Stimulated activated CD4-positive, alpha-beta T cell treated with anti-CD3 and anti-CD28 coated beads, Interleukin-15, amount 100 ng/mL, for 48 hours (primary cell): ENCODE data around the gene TRIM29.
"Not testable (repeated sequence)": the region's sequence is repeated elsewhere in the genome, so short reads cannot be mapped to it uniquely, and the experiment has no call there.

ENCODE experiments used
- DNase-seq, 2 donors: peaks; one replicate each; pipeline ENCODE4 v3.0.0-alpha.2; 2020; ENCODE audit warnings: low read depth in 2 of 2

TRIM29 gene, protein sequence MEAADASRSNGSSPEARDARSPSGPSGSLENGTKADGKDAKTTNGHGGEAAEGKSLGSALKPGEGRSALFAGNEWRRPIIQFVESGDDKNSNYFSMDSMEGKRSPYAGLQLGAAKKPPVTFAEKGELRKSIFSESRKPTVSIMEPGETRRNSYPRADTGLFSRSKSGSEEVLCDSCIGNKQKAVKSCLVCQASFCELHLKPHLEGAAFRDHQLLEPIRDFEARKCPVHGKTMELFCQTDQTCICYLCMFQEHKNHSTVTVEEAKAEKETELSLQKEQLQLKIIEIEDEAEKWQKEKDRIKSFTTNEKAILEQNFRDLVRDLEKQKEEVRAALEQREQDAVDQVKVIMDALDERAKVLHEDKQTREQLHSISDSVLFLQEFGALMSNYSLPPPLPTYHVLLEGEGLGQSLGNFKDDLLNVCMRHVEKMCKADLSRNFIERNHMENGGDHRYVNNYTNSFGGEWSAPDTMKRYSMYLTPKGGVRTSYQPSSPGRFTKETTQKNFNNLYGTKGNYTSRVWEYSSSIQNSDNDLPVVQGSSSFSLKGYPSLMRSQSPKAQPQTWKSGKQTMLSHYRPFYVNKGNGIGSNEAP

DNA sequence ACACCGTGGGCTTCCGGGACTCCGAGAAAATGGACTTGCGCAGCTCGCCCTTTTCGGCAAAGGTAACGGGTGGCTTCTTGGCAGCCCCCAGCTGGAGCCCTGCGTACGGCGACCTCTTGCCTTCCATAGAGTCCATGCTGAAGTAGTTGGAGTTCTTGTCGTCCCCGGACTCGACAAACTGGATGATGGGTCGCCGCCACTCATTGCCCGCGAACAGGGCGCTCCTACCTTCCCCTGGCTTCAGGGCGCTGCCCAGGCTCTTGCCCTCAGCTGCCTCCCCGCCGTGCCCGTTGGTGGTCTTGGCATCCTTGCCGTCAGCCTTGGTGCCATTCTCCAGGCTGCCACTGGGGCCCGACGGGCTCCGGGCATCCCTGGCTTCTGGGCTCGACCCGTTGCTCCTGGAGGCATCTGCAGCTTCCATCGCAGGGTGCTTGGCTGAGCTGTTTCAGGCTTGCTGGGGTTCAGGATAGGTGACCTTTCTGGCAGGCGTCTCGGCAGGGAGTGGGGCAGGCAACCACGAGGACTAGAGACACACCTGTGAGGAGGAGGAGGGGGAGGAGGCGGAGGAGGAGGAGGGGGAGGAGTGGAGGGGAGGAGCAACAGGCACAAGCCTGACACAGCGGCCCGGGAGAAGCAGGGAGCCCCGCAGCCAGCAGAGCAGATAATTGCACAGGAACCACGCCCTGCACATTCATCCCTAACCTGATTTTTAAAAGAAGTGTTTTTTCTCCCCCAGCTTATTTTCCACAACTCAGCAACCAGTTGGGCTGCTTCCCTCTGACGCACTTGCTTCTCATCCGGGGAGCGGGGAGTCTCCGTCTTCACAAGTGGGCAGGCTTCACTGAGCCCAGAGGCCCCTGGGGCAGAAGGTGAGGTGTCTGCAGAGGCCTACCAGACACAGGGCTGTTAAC lies at the start of gene TRIM29:
TRIM29 (minus strand) TSS at position 503 of the 911 bp plus-strand sequence; CDS start at position 421, 82 bp downstream.
- no peak for DNase-seq

DNA sequence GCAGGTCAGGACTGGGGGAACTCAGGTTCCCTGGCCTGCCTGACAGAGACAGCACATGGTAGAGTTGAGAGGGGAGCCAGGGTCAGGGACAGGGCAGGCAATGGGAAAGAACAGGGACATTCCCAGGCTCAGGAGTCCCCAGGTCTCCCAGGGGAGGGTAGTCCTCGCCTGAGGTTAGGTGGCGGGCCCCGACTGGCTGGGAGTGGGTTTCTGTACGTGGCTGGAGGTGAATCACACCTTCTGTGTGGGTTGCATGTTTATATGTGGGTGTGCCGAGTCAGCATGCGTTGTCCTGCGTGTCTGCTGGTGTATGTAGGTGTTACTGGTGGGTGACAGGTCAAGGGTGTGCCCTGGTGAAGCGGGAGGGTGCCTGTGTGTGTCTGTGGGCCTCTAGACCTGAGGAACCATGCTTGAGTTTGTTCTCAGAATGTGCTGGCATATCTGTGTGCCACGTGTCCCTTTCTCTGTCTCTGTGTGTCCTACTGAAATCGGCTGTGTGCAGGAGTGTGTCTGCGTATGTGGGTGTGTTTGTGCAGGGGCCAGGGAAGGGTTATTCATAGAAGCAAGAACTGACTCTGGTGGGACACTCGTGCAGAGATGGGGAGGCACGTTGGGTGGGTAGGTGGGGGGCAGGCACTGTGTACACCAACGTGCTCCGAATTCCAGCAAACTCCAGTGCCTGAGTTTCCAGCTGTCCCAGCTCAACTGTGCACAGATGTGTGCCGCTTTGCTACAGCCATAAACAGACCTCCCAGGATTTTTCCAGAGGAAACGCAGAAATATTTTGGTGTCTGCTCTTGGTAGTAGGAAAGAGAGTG lies 49.1 kb upstream of the TRIM29 start:
- DNase-seq, result peak in 1 of 2 donors; percentile 10

DNA sequence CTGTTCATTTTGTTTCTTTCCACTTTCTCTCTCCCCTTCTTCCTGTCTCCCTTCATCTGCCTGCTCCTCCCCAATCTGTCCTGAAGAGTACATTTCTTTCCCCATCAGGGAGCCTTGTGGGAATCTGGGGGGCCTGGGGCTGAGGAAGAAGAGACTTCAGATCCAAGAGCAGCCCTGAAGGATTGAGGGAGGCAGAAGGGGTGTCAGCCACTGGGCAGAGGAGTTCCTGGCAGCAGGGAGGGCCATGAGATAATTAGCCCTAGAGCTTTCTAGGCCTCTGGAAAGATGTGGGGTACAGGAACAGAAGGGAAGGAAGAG lies 48.5 kb upstream of the TRIM29 start:
- DNase-seq, result no peak

DNA sequence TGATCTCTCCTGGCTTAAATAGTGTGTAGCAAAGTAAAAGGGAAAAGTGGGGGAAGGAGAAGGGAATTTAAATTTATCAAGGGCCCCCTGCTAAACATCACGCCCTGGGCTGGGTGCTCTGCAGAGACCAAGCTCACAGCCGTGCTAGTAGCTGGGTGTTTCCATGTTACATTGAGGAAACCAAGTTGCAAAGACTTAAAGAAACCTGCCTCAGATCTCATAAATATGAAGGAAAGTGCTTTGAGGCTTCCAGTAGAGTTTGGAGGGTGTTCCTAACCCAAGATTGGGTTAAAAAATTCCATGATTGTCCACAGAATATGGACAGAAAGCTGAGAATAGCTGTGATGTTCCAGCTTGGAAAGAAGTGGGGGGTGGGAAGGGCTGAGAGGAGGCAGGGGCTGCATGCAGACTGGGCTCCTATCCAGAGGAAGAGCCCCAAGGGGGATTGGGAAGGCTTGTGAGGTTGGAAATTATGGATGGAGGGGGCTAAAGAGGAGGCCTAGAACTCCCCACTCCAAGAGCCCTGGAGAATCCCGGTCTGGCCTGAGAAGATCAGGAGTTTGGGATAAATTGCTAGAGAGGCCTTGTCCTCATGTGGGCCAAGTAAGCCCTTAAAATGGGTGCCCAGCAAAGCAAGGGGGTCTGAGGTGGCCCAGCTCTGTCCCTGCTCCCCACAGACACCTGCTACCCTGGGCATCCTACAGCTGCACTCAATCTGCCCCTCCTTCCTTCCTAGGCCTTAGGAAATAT lies 48.0 kb upstream of the TRIM29 start:
- no peak for DNase-seq

DNA sequence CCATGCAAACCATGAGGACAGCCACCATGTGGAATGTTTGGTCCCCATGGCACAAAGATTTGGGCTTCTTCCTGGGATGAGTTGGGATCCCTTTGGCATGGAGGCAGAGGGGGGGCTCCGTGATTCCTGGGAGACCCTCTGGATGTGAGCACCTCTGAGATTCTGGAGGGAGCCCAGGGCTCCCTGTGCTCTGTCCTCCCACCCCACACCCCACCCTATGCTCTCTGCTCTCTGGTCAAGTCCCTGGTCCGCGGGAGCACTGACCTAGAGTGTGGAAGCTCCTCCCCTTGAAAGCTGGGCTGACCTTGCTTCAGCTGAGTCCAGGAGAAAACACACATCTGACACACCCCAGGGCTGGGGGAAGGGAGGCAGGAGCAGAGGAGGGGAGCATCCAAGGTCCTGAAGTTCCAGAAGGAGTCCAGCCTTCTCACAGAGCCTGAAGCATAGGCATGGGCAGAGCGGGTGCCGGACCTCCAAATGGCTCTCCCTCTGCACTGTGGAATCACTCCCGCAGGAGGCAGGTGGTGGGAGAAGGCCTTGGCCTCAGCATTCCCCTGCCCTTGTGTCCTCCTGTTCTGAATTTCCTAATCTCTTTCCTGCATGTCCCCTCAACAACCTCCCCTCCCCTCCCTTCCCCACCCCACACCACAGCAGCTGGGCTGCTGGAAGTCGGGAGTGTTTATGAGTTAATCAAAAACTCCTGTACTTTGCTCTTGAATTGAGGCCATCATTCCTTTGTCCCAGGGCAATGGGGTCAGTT lies 47.2 kb upstream of the TRIM29 start:
- no peak for DNase-seq

DNA sequence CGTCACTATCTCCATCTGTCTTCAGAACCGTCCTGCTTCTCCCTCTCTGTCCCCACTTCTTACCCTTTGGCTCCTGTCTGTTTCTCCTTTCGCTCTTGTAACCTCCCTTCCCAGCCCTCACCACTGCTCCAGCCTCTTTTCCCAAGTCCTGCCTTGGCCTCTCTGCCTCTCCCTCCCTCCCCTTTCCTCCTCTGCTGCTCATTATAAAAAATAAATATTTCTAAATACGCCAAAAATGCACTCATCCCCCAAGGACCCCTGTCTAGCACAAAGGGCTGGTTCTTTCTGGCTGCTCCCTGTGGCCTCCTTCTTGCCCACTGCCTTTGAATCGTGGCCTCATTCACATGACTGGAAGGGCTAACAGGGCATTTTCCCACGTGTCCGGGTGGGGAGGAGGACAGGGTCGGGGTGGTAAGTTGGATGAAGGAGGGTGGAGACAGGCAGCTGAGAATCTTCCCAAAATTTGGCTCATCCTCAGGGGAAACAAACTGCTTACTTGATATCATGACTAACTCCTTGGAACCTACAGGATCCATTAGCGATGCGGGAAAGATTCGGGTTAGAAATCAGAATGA lies 46.5 kb upstream of the TRIM29 start:
- no peak for DNase-seq

DNA sequence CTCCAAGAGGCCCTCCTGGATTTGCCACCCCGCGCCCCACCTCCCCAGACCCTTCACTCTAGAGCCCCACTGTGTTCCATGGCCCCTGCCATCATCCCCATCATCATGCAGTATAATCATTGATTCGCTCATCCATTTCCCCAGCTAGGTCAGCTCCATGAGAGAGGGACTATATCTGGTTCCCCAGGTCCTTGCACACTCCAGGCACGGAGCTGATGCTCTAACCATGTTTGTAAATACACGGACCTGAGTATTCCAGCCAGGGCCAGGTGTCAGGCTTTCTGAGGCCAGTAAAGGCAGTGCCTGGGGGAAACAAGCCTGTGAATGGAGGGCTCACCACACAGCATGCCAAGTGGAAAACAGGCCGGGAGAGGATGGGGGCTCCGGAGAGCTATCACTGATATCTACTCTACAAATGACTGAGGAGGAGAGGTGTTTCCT lies 45.8 kb upstream of the TRIM29 start:
- DNase-seq, result no peak

DNA sequence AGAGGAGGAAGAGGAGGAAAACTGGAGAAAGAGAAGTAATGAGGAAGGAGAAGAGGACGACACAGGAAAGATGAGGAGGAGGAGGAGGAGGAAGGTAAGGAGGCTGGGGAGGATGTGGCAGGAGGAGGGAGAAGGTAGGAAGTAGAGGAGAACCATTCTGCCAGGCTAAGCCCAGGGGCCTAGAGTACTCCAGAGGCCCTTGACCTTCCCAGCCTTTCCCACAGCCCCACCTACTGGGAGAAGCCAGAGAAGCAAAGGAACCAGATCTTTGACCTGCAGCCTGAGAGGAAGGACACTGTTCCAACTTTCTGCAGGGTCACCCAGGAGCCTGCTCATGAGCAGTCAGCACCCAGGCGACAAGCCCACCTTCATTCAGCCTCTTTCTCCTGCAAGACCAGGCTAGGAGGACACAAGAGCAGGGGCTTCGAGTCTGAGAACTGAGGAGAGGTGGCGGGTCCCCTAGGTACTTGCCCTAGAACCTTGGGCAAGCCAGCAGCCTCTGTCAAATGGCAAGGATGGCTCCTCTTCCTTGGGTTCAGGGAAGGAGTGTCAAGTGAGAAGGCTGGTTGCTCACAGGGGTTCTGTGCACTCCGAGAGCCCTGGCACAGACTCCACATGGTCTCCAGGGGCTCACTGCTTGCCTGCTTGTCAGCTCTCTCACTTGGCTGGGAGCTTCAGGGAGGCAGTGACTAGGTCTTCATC lies 45.0 kb upstream of the TRIM29 start:
- DNase-seq, result no peak

DNA sequence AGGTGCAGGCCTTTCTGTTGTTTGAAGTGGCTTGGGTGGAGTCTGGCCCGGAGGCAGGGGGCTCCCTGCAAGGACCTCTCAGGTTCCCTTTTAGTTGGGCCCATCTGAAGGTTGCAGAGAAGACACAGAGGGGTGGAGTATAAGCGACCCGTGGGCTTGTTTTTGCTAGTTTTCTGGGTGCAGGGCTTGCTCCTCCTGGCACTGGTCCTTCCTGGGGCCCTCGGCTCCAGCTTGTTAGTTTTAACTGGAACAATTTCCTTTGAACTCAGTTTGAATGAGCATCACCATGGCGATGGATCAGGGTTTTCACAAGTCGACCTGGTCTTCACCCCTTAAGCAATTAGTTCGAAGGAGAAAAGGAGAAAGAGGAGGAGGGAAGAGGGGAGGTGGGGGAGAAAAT lies 44.5 kb upstream of the TRIM29 start:
- DNase-seq, result no peak

DNA sequence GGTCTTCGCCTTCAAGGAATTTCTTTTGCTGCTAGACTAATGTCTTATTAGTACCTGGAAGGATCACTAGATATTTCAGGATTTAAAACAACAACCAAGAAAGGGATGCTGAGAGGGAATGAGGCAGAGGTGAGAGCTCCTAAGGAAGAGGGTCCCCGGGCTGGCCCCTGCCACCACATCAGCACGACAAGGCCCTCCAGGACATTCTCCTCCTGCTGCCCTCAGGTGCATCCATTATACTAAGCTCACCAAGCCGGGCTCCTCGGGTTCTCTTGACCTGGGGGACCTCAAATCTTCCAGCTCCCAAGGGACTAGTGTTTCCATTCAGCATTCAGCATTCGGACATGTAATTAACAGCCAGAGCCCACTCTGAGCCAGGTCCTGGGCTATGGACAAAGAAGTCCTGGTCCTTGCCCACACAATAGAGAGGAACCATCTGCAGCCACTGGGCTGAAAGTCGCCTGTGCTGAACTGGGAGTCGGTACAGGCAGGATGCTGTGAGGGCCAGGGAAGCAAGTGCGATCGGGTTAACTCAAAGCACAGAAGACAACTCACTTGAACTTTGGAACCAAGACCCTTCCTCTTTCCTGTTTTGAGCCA lies 43.6 kb upstream of the TRIM29 start:
- DNase-seq, result no peak

DNA sequence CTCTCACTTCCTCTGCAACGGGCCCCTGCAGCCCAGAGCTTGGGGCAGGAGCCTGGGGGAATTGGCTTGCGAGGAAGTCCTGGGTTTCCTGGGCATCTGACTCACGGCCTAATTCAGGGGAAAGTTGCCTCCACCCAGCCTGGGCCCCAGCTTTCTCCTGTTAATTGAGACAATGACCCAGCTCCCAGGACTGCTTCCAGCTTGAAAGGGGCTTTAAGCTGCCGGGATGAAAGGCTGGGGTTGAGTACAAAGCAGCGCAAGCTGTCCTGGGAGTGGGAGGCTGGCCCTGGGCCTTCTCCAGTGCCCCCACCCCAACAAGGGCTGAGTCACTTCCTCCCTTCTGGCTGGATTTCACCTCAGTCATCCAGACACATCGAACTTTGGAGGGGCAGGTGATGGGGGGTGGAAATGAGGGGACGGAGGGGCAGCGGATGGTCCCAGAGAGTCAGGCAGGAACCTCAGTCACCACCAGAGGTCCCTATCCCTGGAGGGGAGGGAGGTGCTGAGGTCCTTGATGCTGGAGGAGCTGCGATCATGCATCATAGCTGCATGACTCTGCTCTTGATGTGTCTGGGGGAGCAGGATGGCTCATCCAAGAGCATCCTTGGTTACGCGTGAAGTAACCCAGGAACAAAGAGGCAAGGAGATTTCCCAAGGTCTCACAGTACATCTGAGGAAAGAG lies 42.8 kb upstream of the TRIM29 start:
- DNase-seq, result no peak

DNA sequence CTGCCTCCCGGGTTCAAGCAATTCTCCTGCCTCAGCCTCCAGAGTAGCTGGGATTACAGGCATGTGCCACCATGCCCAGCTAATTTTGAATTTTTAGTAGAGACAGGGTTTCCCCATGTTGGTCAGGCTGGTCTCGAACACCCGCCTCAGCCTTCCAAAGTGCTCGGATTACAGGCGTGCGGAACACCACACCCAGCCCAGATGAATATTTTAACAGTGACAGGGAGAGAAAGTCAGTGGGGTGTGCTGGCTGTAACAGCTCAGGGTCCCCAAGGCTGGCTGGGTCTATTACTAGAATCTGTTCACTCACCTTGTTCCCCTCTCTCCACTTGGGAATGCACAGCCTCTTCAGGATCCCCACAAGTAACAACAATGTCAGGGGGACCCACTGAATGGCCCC lies 42.1 kb upstream of the TRIM29 start:
- DNase-seq, result not testable (repeated sequence)

DNA sequence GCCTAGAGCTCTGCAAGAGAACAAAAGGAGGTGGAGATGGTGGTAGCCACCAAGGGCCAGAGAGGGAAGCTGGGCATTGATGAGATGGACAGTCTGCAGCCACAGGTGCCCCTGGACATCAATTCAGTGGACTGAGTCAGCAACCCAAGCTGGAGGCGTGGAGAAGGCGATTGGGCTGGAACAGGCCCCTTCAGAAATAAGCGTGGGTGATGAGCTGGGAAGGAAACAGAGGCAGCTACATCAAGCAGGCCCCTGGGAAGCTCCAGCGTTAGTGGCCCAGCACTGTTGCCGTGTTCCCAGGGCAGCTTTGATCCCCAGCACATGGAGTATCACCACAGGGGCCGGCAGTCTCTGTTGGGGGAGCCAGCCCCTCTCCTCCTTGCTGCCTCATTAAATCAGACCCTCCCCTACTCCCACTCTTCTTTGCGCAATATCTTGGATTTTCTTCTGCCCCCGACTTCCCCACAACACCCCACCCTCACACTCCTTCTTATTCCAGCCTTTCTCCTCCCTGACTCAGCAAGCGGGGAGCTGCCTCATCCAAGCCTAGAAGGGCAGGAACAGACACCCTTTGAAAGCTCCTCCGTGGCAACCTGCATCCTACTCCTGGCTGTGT lies 41.3 kb upstream of the TRIM29 start:
- DNase-seq, result no peak

DNA sequence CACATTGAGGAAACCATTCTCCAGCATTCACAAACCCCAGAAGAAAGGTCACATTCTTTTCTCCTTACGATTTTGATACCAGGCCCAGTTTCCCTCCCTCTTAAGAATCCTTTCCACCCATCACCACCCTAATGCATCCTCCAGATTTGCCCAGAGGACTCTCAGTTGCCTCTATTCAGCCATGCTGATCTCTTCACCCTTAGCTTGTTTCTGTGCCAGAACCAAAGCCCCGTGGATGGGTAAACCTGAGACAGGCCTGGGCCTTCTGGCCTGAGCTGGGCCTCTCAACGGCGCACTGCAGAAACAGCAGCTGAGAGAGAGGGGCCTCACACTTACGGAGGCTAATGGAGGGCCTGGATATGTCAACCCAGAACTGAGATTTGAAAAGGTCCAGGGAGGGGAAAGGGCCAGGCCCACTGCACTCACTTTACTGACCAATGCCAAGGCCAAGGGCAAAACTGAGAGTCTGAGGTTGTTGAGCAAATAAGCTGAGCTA lies 40.7 kb upstream of the TRIM29 start:
- DNase-seq, result no peak

DNA sequence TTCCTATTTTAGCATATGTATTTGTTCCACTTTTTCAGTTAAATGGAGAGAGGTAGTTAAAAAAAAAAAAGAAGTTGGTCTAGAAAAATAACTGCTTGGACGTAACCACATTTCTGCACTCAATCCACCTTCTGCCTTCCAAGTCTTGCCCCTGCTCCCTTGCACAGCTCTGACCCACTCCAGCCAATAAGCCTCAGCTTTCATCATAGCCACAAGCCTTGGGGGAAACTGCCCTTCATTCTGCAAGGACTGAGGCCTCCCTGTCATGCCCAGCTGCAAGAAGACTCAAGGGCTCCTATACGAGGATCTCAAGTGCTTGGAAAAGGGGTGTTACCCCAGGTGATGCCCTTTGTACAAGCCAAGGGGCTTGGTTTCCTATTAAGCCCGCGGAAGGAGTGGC lies 37.0 kb upstream of the TRIM29 start:
- no peak for DNase-seq

DNA sequence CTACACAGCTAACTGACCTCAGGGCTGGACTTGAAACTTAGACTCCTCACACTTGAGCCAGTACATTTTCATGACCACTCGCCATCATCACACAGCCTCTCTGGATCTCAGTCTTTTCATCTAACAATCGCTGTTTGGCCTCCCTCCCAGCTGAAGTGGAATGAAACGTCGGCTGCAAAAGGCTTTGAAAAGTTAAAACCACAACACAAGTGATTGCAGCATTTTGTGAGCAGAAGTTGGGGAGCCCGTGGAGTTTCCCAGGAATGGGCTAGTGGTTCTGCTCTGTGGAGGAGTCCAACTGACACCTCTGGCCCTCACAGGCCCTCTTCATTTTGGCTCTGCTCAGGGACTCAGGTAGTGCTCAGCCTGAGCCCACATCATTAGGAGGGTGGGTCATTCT lies 35.9 kb upstream of the TRIM29 start:
- no peak for DNase-seq

DNA sequence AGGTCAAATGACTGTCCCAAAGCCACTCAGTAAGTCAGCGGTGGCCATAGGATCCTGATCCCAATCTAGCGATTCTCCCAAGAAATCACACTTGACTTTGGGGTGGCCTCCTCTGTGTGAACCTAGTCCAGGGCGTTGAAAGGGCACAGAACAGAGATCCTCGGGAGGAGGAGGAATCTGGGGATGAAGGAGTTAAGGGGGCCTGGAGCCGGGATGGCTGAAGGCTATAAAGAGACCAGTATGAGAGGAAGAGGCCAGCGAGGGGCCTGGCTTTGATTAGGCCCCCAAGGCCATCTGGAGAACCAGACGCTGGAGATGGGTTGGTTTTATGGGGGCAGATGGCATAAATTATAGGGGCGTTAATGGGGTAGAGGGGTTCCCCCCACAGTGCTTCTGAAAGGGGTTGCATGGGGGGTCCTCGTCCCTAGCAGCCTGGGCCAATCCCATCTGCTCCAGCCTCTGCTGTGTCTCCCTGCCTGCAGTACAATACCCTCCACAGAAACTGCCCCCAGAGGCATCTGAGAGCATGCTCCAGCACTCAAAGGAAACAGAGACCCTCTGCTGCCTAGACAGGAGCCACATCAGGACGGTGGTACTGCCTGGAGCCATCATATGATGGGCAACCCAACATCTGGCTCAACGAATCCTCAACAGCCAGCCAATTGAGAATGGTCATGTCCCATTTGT lies 35.2 kb upstream of the TRIM29 start:
- DNase-seq, result no peak
